NCI-H345 treated with DMSO at 0.1 percent for 48 hours (cell line): ENCODE data around the gene NMNAT1.
"Not testable (repeated sequence)": the region's sequence is repeated elsewhere in the genome, so short reads cannot be mapped to it uniquely, and the experiment has no call there.

Source experiments
- DNase-seq: peaks from one replicate; lab custom pipeline; 2025; ENCODE audit not compliant: unreplicated experiment; lab: John Stamatoyannopoulos, UW

NMNAT1 gene

DNA sequence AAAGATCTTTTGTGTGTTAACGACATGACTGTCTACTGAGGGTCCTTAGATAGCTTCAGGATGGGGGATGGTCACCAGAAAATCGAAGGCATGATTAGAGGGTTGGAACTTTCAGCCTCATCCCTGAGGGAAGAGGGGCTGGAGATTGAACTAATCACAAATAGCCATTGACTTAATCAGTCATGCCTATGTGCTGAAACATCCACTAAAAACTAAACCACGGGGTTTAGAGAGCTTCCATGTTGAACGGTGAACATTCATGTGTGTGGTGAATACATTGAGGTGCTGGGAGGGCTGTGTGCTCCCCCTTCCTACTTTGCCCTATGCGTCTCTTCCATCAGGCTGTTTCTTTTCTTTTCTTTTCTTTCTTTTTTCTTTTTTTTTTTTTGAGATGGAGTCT, 70.7 kb downstream of the NMNAT1 start:
- no peak for DNase-seq

DNA sequence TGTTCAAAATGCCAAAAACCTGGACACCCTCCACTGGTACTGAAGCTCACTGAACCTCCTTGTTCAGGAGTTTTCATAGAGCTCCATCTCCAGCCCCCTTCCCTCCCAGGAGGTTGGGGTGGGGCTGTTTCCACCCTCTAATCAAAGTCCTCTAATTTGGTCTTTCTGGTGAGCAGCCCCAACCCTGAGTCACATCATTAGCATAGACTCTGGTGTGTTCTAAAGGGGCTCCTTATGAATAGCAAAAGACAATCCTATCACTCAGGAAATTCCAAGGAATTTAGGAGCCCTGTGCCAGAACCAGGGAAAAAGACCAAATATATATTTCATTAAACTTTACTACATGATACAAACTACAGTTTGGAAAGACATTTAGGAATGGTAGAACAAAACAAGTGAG, 76.3 kb downstream of the NMNAT1 start:
- no peak for DNase-seq

DNA sequence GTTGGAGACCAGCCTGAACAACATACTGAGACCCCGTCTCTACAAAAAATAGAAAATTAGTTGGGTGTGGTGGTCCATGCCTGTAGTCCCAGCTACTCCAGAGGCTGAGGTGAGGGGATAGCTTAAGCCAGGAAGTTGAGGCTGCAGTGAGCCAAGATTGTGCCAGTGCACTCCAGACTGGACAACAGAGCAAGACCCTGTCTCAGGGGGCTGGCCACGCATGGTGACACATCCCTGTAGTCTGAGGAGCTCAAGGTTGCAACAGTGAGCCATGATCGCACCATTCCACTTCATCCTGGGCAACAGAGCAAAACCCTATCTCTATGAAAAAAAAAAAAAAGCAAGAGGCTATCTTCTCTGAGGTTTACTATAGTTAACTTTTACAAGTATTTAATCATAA, 76.8 kb downstream of the NMNAT1 start:
- DNase-seq = no peak

DNA sequence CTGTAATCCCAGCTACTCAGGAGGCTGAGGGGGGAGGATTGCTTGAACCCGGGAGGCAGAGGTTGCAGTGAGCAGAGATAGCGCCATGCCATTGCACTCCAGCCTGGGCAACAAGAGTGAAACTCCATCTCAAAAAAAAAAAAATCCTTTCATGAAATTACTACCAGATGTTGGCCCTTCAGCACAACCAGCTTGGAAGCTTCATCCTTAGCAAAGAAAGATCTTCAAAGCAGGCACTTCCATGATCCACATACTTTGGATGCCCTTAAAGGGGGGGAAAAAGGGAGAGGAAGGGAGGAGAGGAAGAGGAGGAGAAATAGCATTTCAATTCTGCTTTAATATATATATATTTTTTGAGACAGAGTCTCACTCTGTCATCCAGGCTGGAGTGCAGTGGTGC, 77.4 kb downstream of the NMNAT1 start:
- DNase-seq = not testable (repeated sequence)

DNA sequence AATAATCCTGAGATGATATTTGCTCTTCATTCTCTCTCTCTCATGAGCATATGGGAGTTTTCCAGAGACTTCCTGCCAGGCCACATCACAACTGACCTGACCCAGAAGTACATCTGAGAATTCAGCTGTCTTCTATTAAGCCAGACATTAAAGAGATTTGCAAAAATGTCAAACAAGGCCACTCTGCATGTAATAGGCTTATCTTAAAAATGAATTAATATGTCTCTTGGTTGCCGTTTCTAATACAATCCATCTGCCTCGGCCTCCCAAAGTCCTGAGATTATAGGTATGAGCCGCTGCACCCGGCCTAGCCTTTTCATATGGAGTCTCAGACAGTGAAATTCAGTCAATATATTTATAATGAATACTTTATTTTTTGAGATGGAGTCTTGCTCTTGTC, 78.7 kb downstream of the NMNAT1 start:
- not testable (repeated sequence) for DNase-seq

DNA sequence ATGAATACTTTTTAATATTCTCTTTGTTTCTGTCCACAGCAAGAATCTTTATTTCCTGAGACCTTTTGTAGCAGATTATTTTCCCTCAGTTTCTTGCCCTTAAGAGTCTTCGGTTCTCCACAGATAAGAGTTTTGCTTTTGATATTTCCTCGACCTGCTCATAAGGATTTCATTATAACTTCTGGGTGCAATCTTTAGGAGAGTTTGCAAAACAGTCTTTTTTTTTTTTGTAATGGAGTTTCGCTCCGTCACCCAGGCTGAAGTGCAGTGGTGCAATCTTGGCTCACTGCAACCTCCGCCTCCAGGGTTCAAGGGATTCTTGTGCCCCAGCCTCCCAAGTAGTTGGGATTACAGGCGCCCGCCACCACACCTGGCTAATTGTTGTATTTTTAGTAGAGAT, 79.4 kb downstream of the NMNAT1 start:
- no peak for DNase-seq

DNA sequence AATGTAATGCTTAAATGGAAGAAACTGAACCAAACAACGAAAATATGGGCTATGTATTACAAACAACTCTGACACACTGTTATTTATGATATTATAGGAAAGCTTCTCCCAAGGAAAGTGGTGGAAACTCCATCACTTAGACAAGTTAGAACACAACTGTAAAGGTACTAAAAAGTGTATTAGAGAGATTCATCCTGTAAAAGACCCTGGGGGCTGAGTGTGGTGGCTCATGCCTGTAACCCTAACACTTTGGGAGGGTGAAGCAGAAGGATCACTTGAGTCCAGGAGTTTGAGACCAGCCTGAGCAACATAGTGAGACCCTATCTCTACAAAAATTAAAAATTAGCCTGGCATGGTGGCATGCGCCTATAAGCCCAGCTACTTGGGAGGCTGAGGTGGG, 82.1 kb downstream of the NMNAT1 start:
- no peak for DNase-seq

DNA sequence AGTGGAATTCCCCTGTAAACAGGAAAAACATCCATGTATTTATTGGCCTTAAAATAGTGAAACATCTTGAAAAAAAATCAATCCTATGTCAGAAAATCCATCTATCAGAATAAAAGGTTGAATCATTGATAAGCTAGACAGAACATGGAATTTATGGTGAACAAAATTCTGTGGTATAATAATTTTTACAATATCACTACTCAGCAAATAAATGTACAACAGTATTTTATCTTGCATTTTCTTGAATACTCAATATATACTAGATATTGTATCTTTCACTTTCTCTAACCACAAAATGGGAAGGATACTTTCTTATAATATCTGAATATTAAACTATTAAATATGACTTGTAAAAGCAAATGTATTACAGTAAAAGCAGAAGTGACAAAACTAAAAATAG, 83.8 kb downstream of the NMNAT1 start:
- DNase-seq = no peak

DNA sequence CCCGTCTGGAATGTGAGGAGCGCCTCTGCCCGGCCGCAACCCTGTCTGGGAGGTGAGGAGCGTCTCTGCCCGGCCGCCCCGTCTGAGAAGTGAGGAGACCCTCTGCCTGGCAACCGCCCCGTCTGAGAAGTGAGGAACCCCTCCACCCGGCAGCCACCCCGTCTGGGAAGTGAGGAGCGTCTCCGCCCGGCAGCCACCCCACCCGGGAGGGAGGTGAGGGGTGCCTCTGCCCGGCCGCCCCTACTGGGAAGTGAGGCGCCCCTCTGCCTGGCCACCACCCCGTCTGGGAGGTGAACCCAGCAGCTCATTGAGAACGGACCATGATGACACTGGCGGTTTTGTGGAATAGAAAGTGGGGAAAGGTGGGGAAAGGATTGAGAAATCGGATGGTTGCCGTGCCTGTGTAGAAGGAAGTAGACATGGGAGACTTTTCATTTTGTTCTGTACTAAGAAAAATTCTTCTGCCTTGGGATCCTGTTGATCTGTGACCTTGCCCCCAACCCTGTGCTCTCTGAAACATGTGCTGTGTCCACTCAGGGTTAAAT, 85.8 kb downstream of the NMNAT1 start:
- DNase-seq = not testable (repeated sequence)

DNA sequence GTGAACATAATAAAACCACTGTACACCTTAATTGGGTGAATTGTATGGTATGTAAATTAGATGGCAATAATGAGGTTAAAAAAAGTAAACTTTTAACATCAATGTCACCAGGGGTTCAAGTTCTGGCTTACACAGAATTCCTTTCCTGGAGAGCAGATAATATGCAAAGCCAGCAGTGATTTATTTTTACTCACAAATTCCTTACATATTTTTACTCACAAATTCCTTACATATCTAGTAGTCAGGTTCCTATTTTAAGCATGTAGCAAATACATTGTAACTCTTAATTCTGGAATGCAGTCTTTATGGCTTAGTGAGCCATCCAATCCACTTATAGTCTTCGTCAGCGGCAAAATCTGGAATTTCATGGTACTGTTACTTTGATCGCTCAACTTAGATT, 88.2 kb downstream of the NMNAT1 start:
- DNase-seq = no peak

DNA sequence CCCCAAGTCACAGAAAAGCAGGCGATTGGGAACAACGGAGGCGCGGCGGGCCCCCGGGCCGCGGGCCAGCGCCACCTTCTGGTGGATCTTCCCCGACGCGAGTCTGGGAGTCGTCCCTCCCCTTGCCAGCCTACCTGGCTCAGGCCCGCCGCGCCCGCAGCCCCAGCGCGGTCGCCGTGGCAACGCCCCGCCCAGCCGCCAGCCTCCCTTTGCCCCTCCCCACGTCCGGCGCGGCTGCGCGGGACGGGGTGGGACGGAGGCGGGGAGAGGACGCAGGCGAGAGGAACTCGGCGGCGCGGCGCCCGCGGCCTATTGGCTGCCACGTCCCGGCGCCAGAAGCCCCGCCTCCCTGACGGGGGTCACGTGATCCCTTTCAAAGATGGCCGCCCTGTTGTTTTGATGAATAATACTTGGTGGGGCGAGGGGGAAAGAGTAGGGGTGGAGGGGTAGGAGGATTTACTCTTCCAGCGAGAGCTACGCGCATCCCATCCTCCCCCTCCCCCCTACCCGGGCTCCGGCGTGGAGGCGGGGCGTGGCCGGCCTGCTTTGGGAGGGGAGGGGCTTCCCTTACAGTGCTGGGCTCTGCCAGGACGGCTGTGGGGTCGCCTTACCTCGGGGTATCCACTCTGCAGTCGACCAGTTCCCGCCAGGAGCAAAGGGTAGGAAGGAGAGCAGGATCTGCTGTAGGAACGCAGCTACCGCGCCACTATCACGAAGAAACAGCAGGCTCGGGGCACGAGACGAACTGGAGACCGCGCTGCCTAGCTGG, 89.5 kb downstream of the NMNAT1 start, which contains the start of gene UBE4B:
Gene UBE4B, plus strand, starts transcription at position 369 of the 769 bp plus-strand sequence. CDS start 713 bp downstream, outside the sequence.
- DNase-seq = peak; percentile 99

DNA sequence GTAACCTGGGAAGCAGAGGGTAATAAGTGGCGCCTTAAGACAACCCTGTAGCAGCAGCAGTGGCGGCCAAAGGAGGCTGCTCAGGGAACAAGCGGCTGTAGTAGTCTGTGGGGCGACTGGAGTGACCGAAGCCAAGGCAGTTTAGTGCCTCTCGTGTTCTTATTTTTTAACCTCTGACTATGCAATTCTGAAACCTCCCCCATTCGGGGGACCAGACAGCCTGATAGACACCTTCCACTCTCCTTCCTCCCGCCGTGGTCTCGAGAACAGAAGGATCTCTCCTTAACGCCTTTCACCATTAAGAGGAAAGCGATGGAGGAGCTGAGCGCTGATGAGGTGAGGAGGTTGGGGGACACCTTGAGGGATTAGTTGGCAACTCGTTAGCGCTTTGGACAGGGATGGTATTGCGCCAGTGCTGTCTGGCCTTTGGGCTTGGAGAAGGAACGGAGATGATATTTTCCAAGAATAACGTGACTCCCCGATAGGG, 90.1 kb downstream of the NMNAT1 start:
- no peak for DNase-seq
